Psoas muscle (tissue), 8 donors: Measurements from ENCODE around the gene DNAI1. TPM values are rescaled to one million over a fixed set of nuclear protein-coding genes. Genes with fewer than 3 reads are reported as not detected.

ENCODE experiments used
- ATAC-seq, 4 donors: fragments of 200-7000 bp; cut with Tn5 transposase; one replicate each; pipeline ENCODE4 v1.9.1; 2020; ENCODE audit warnings: moderate library complexity in 3 of 4, mild to moderate bottlenecking in 2 of 4
- DNase-seq, 2 donors: peaks; one replicate each; pipeline ENCODE4 v3.0.0-alpha.2; 2020
- H3K27ac ChIP-seq: fragments of 200-600 bp; one replicate; pipeline ENCODE4 v1.8.0; 2022
- H3K27me3 ChIP-seq, 3 donors: fragments of 200-600 bp in 1 of 3; one replicate each; pipeline versions ENCODE4 v1.6.1 to v1.8.0; 2013 to 2022; ENCODE audit warnings: low read length in 2 of 3, mild to moderate bottlenecking in 2 of 3, moderate library complexity in 1 of 3; ENCODE audit not compliant: insufficient read depth in 3 of 3
- H3K36me3 ChIP-seq, 2 donors: fragments of 200-600 bp in 1 of 2; one replicate each; pipeline versions ENCODE4 v1.6.1 to v1.8.0; 2013 to 2022; ENCODE audit warnings: low read depth in 1 of 2, mild to moderate bottlenecking in 1 of 2, moderate library complexity in 1 of 2; ENCODE audit not compliant: insufficient read depth in 1 of 2
- H3K4me1 ChIP-seq: fragments of 200-600 bp; one replicate; pipeline ENCODE4 v1.8.0; 2022
- H3K4me3 ChIP-seq: fragments of 200-600 bp; one replicate; pipeline ENCODE4 v1.8.0; 2022; ENCODE audit warnings: mild to moderate bottlenecking
- H3K9me3 ChIP-seq: fragments of 200-600 bp; one replicate; pipeline ENCODE4 v1.8.0; 2022
- WGBS, 3 donors: extraction: QIAGEN DNeasy Blood & Tissue Kit; methylation state at CpG; one replicate each; pipeline versions ENCODE4 v1.1.6 to v1.1.7; 2013; 5-methylcytosine and 5-hydroxymethylcytosine counted together
- intact Hi-C, 2 donors: fragments of 100-400 bp; cut with DNase I; formaldehyde crosslinking; loops; one replicate each; pipeline versions ENCODE4 v1.11.0 to v1.14.2; 2022
- polyA plus RNA-seq, 3 donors: library from polyadenylated mRNA; stranded (reverse); fragments of 200-250 nt; gene quantifications; one replicate each; pipeline ENCODE4 v1.2.3, GENCODE V29; 2013
- total RNA-seq, 4 donors: library from RNA; stranded (reverse); fragmentation: NEBNext Ultra II Directional in 2 of 4; extraction: Animal tissue kit (Norgen Biotek cat#: 25700) in 2 of 4; gene quantifications; one replicate each; pipeline versions ENCODE4 v1.2.1 to v1.2.4, GENCODE V29; 2021 to 2023
- TF ChIP-seq, protein P1 (sequence below): fragments of 200-600 bp; IDR thresholded peaks from one replicate; pipeline ENCODE4 v1.8.0; 2022; ENCODE audit warnings: antibody characterized with exemption
- donor health status: healthy with polysubstance abuse.
- donor health status: DM: no; HTN: no; CAD: no; lungs with moderate emphysema.
- donor health status: Bipolar disorder and iron deficiency.
- donor health status: healthy.
- donor health status: DM: yes; HTN: yes; CAD: no.
- donor health status: DM: no; HTN: no; CAD: no.
- donor health status: DM: no; HTN: no; CAD: no.
- donor health status: DM: yes; HTN: yes; CAD: no.

The DNAI1 gene
- total and polyA plus RNA-seq, 7 donors: 0.04 to 0.70 (median 0.27) TPM; not detected in 3

DNA sequence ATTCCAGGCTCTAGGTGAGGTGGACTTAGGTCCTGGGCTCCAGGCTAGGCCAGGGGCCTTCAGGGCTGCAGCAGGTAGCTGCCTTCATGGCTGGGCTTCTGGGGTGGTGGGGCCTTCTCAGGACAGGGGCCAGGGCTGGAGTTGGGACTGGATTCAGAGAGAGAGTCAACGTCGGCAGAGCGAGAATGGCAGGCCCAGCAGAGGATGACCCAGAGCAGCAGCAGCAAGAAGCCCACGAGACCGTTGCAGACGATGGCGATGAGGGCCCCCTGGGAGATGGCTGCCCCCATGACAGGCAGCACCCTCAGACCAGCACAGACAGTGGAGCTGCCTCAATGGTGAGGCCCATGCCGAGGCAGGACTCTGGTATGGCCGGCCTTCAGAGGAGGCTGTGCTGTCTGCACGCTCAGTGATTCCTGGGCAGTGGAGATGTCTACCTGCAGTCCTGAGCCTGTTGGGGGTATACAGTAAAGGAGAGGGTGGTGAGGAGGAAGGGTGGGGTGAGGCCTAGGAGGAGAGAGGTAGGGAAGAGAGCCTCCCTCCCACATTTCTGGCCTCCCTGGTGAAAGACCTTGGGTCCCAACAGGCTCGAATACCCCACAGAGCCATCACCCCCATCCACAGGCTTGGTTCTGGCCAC is 62.9 kb downstream of the DNAI1 start:
- WGBS, 3 donors: 95 to 99% (median 96%) methylated on average over 11 of the region's 11 CpGs
- intact Hi-C loops: no loop called here
- TF ChIP-seq, protein P1, sequence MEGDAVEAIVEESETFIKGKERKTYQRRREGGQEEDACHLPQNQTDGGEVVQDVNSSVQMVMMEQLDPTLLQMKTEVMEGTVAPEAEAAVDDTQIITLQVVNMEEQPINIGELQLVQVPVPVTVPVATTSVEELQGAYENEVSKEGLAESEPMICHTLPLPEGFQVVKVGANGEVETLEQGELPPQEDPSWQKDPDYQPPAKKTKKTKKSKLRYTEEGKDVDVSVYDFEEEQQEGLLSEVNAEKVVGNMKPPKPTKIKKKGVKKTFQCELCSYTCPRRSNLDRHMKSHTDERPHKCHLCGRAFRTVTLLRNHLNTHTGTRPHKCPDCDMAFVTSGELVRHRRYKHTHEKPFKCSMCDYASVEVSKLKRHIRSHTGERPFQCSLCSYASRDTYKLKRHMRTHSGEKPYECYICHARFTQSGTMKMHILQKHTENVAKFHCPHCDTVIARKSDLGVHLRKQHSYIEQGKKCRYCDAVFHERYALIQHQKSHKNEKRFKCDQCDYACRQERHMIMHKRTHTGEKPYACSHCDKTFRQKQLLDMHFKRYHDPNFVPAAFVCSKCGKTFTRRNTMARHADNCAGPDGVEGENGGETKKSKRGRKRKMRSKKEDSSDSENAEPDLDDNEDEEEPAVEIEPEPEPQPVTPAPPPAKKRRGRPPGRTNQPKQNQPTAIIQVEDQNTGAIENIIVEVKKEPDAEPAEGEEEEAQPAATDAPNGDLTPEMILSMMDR: no peak
- H3K9me3 ChIP-seq: no peaks in the 10 kb centered on the region
- H3K36me3 ChIP-seq: no peaks in the 10 kb centered on the region
- H3K27ac ChIP-seq: no peak overlapping the region
- DNase-seq (no peak), ATAC-seq (no peak)
- peaks cover 0 to 3% (median 0%) of the 10 kb centered on the region in 3 donors for H3K27me3 ChIP-seq
- H3K4me3 ChIP-seq: no peak overlapping the region
- peaks cover 6% of the 10 kb centered on the region for H3K4me1 ChIP-seq

DNA sequence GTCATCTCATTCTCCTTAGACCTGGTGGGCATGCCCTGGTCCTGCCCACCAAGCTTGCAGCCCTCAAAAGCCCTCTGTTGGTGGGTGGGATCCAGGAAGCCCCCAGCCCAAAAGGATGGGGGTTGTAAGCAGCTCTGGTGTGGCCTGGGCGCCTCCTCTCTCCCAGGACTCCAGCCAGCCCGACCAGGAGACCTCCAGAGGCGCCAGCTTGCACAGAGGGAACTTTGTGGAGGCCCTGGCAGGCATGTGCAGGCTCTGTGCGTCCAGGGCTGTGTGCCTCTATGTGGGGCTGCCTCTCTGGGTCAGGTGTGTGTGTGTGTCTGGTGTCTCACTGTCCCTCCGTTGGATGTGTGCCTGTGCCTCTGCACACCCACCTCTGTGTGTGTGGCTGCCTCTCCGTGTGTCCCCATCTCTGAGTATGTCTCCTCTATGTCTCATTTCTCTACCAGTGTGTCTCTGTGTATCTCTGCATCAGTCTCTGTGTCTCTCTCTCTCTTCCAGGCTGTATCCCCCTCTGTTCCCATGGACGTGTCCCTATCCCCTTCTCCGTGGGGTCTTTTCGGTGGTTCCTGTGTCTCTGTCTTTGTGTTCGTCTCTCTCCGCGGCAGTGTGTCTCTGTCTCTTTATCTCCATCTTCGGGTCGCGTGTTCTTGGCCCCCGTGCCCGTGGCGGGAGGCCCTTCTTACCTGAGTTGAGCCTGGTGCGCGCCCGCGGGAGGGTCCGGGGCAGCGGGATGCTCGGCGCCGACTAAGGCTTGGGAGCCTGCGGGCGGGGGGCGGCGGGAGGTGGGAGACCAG is 63.7 kb downstream of the DNAI1 start:
- no peaks in the 10 kb centered on the region for H3K36me3 ChIP-seq
- no peaks in the 10 kb centered on the region for H3K9me3 ChIP-seq
- H3K4me3 ChIP-seq: peak overlapping the region; percentile 60
- H3K27ac ChIP-seq: no peak overlapping the region
- intact Hi-C loops: no loop called here
- TF ChIP-seq, protein P1: no peak
- WGBS, 3 donors: 17 to 29% (median 17%) methylated on average over 22 to 31 of the region's 31 CpGs
- H3K27me3 ChIP-seq: peaks cover 0 to 3% (median 0%) of the 10 kb centered on the region in 3 donors
- ATAC-seq: no peak
- peaks cover 6% of the 10 kb centered on the region for H3K4me1 ChIP-seq
- no peak for DNase-seq

DNA sequence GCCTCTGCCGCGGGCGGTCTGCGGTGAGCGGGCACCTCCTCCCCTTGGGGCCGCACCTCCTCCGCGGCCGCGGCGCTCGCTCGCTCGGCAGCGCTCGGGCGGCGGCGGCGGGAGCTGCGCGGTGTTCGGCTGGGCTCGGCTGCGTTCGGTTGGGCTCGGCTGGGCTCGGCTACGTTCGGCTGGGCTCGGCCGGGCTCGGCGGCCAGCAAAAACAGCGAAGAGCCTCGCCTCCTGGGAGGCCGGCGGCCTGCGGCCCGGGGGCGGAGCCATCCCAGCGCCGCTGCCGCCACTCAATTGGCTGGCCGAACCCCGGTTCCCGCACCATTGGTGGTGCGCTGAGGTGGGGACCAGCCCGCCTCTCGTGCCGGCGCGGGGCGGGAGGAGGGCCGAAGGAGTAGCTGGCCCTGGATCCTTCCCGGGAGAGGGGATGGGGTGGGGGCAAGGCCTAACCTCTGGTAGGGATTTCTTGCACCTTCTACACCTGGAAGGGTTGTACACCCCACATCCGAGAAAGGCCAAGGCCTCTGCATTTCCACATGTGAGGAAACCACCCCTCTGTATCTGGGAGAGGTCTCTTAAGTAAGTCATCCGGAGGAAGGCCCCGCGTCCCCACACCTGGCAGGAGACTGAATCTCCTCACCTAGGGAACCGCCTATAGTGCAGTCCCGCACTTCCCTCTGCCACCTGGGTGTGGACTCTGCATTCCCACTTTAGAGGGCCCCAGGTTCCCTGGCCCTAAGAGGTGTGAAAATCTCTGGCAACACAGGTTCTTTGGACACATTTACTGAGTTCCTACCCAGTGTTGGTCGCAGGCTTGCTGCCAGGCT is 64.6 kb downstream of the DNAI1 start, which contains the start of gene ENHO:
ENHO (minus strand) TSS at position 20 of the 827 bp plus-strand sequence. CDS start 1,295 bp downstream, outside the sequence.
- TF ChIP-seq, protein P1: no peak
- Histone ChIP-seq H3K36me3 (no peaks in the 10 kb centered on the region), H3K27ac (no peak within 1 kb of the TSS), H3K9me3 (no peaks in the 10 kb centered on the region), H3K4me3 (peak within 1 kb of the TSS; percentile 60), H3K27me3 (peaks cover 0 to 3% (median 0%) of the 10 kb centered on the region in 3 donors), H3K4me1 (peaks cover 6% of the 10 kb centered on the region)
- peak; percentile 97 to 99 (median 98) for ATAC-seq
- intact Hi-C loops: no loop called here
- peak; percentile 85 to 93 for DNase-seq
- 5 to 12% (median 7%) methylated on average over 26 to 63 of the region's 63 CpGs for WGBS, 3 donors

DNA sequence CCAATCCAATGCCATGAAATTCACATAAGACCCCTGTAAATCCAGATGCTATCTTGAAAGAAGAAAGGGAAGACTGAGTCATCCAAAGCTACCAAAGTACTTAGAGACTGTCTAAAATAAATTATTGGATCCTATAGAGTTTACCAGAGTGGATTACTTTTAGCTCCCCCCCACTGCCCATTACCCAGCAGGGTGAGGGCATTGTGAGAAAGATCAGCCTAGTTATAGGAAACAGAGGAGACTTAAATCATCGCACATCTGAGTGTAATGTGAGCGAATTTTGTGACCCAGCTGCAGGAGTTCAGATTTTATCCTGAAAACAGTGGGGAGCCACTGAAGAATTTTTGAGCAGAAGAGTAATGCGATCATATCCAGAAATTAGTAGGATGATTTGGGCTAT is 65.7 kb downstream of the DNAI1 start:
- TF ChIP-seq, protein P1: no peak
- 66 to 68% (median 66%) methylated on average over 3 of the region's 3 CpGs for WGBS, 3 donors
- Histone ChIP-seq H3K4me1 (peaks cover 6% of the 10 kb centered on the region), H3K27ac (no peak overlapping the region), H3K36me3 (no peaks in the 10 kb centered on the region), H3K27me3 (peaks cover 0 to 3% (median 0%) of the 10 kb centered on the region in 3 donors), H3K4me3 (no peak overlapping the region), H3K9me3 (no peaks in the 10 kb centered on the region)
- intact Hi-C loops: no loop called here
- ATAC-seq: no peak
- no peak for DNase-seq
